ENCODE results near the gene ENO1.
"Not testable (repeated sequence)": the region's sequence is repeated elsewhere in the genome, so short reads cannot be mapped to it uniquely, and the experiment has no call there.

- not testable (repeated sequence) for TF ChIP-seq CTCF (conservative IDR thresholded peaks at IDR 0.05); ZFX (IDR thresholded peaks at IDR 0.05)
These were observed 7.6 kb upstream of the ENO1 start for GRCh38 chr1:8886031-8886524.
